Measurements from ENCODE around the gene STMN3. TPM values are rescaled to one million over a fixed set of nuclear protein-coding genes. Genes with fewer than 3 reads are reported as not detected.

Gene STMN3
- total RNA-seq, 4 donors from 2014 or later: 0.51 to 1.9 (median 0.88) TPM

DNA sequence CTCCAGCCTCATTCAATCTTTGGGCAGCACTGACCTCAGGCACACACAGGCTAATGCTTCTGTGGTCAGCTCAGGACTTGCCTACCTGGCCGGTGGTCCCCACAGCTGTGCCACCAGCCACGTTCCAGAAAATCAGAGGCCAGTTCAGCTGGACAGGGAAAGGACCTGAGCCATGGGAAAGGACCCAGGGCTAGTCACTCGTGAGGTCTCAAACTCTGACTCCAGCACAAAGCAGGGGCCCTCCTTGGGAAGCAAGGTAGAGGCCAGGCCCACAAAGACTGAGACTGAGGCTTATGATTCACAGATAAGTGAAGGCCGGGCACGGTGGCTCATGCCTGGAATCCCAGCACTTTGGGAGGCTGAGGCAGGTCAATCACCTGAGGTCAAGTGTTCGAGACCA, 56.8 kb downstream of the STMN3 start:
- H3K4me3 ChIP-seq: no peak overlapping the region
- H3K9me3 ChIP-seq: no peaks in the 10 kb centered on the region
- H3K36me3 ChIP-seq: peaks cover 0 to 69% of the 10 kb centered on the region in 2 donors
- H3K27me3 ChIP-seq: no peaks in the 10 kb centered on the region
- no peak overlapping the region for H3K27ac ChIP-seq
- intact Hi-C loops (cut with DNase I; ENCODE audit: low total_unique reads) (no loop called here), in situ Hi-C loops (cut with MboI; ENCODE audit: low sequenced_read_pairs in 4 of 4) (no loop called here)
- H3K4me1 ChIP-seq: no peaks in the 10 kb centered on the region
- TF ChIP-seq, protein P1, sequence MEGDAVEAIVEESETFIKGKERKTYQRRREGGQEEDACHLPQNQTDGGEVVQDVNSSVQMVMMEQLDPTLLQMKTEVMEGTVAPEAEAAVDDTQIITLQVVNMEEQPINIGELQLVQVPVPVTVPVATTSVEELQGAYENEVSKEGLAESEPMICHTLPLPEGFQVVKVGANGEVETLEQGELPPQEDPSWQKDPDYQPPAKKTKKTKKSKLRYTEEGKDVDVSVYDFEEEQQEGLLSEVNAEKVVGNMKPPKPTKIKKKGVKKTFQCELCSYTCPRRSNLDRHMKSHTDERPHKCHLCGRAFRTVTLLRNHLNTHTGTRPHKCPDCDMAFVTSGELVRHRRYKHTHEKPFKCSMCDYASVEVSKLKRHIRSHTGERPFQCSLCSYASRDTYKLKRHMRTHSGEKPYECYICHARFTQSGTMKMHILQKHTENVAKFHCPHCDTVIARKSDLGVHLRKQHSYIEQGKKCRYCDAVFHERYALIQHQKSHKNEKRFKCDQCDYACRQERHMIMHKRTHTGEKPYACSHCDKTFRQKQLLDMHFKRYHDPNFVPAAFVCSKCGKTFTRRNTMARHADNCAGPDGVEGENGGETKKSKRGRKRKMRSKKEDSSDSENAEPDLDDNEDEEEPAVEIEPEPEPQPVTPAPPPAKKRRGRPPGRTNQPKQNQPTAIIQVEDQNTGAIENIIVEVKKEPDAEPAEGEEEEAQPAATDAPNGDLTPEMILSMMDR (IDR thresholded peaks at IDR 0.05 in 4 of 5, conservative IDR thresholded peaks at IDR 0.05 in 1 of 5): no peak
- no peak for TF ChIP-seq POLR2A (IDR thresholded peaks at IDR 0.05)
- ATAC-seq: no peak
- no peak for DNase-seq

- Histone ChIP-seq H3K36me3 (peaks cover 0 to 67% of the 10 kb centered on the region in 2 donors), H3K4me1 (no peaks in the 10 kb centered on the region), H3K9me3 (no peaks in the 10 kb centered on the region), H3K27ac (no peak overlapping the region), H3K4me3 (no peak overlapping the region), H3K27me3 (no peaks in the 10 kb centered on the region)
- intact Hi-C loops (cut with DNase I; ENCODE audit: low total_unique reads): no loop called here
- in situ Hi-C loops (cut with MboI; ENCODE audit: low sequenced_read_pairs in 4 of 4): no loop called here
- no peak for DNase-seq
- TF ChIP-seq, protein P1 (IDR thresholded peaks at IDR 0.05 in 4 of 5, conservative IDR thresholded peaks at IDR 0.05 in 1 of 5): no peak
- TF ChIP-seq POLR2A (IDR thresholded peaks at IDR 0.05): no peak
- no peak for ATAC-seq
Observed at GRCh38 chr20:63595416-63596127, 57.7 kb downstream of the STMN3 start.

DNA sequence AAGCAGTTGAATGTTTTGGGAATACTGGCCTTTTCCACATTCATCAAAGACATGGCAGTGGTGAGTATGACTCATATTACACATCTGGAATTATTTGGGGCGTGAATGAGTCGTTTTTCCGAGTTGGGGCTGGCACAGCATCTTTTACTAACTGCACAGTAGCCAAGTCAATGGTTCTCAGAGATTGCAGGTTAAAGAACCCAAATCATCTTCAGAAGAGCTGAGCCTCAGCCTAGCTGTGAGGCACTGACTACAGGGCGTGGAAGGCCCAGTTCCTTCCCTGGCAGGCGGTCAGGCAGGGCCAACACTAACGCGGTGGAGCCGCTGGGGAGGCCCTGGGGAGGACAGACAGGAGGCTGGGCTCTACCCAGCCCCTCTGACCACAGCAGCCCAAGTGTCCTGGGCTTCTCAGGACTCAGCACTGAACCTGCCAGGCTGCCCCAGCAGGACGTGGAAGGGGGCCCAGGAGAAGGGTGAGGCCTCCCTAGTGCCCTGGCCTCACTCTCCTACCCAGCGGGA, 59.1 kb downstream of the STMN3 start:
- no peak for DNase-seq
- no peaks in the 10 kb centered on the region for H3K9me3 ChIP-seq
- peak in 1 of 2 donors; percentile 61 for ATAC-seq
- no peak for TF ChIP-seq POLR2A (IDR thresholded peaks at IDR 0.05)
- TF ChIP-seq, protein P1 (IDR thresholded peaks at IDR 0.05 in 4 of 5, conservative IDR thresholded peaks at IDR 0.05 in 1 of 5): no peak
- in situ Hi-C loops (cut with MboI; ENCODE audit: low sequenced_read_pairs in 4 of 4): no loop called here
- H3K27ac ChIP-seq: no peak overlapping the region
- peaks cover 0 to 72% of the 10 kb centered on the region in 2 donors for H3K36me3 ChIP-seq
- no peaks in the 10 kb centered on the region for H3K27me3 ChIP-seq
- H3K4me3 ChIP-seq: no peak overlapping the region
- no peaks in the 10 kb centered on the region for H3K4me1 ChIP-seq
- intact Hi-C loops (cut with DNase I; ENCODE audit: low total_unique reads): no loop called here

DNA sequence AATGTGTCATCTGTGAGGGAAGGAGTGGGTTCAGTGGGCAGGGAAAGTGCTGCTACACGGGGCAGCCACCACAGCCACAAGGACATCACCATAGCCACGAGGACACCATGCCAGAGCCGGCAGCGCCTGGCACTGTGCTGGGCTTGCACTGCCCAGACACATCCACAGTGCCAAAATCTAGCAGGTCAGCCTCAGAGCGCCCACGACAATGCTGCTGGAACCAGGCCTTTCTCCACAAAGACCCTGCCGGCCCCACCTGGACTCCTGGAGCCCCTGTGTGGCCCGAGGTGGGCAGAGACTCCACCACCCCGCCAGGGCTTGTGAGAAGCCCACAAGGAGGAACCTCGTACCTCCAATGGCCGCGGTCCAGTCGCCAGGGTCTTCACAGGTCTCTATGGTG, 60.6 kb downstream of the STMN3 start:
- H3K36me3 ChIP-seq: peaks cover 0 to 75% of the 10 kb centered on the region in 2 donors

More for the DNA sequence above, 60.6 kb downstream of the STMN3 start:
- in situ Hi-C loops (cut with MboI; ENCODE audit: low sequenced_read_pairs in 4 of 4) (no loop called here), intact Hi-C loops (cut with DNase I; ENCODE audit: low total_unique reads) (no loop called here)
- H3K4me3 ChIP-seq: no peak overlapping the region
- TF ChIP-seq POLR2A (IDR thresholded peaks at IDR 0.05): no peak
- TF ChIP-seq, protein P1 (IDR thresholded peaks at IDR 0.05 in 4 of 5, conservative IDR thresholded peaks at IDR 0.05 in 1 of 5): no peak
- H3K4me1 ChIP-seq: no peaks in the 10 kb centered on the region
- DNase-seq (no peak), ATAC-seq (no peak)
- no peak overlapping the region for H3K27ac ChIP-seq
- no peaks in the 10 kb centered on the region for H3K27me3 ChIP-seq
- H3K9me3 ChIP-seq: no peaks in the 10 kb centered on the region

Measured in gastrocnemius medialis (tissue), 4 donors.